ENCODE data around the gene AGO4.
"Not testable (repeated sequence)": the region's sequence is repeated elsewhere in the genome, so short reads cannot be mapped to it uniquely, and the experiment has no call there.

Gene AGO4

DNA sequence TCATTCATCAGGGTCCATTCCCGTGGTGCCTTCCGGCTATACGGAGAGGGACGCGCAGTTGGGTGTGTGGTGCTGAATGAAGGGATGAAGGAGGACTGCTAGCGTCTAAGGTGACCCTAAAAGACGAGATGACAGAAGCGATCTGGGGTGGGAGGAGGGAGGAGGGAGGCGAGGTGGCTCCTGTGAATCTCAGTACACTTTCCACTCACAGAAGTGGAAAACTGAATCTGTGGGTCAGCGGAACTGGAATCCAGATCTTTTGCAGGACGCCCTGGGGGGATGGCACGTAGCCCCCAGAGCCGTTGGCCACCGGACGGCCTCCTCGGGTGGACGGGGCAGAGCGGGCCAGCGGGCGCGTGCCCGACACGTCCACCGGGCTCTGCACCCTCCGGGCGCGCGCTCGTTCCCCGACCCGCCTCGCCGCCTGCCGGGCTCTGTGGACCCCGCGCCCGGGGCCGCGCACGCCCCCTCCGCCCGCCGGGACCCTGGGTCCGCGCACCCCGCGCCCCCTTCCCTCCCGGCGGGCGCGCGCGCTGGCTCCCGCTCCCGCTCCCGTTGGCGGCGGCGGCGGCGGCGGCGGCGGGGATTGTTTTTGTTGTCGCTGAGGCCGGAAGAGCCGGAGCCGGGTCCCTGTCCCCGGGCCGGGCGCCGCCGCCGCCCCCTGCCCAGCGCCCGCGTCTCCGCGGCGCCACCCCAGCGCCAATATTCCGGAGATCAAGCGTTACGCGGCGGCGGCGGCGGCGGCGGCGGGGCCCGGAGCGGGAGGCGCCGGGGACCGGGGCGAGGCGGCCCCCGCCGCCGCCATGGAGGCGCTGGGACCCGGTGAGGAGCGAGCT lies at the start of gene AGO4:
AGO4 (plus strand) TSS at position 403 of the 836 bp plus-strand sequence; CDS start at position 804, 401 bp downstream.
- peak; percentile 79 for DNase-seq

- DNase-seq: no peak
Observed at GRCh38 chr1:35762141-35762540, 45.7 kb upstream of the AGO4 start.

GRCh38 chr1:35763201-35763600 lies 44.6 kb upstream of the AGO4 start:
- no peak for DNase-seq

- no peak for DNase-seq
Observed at GRCh38 chr1:35764283-35764682, 43.5 kb upstream of the AGO4 start.

DNA sequence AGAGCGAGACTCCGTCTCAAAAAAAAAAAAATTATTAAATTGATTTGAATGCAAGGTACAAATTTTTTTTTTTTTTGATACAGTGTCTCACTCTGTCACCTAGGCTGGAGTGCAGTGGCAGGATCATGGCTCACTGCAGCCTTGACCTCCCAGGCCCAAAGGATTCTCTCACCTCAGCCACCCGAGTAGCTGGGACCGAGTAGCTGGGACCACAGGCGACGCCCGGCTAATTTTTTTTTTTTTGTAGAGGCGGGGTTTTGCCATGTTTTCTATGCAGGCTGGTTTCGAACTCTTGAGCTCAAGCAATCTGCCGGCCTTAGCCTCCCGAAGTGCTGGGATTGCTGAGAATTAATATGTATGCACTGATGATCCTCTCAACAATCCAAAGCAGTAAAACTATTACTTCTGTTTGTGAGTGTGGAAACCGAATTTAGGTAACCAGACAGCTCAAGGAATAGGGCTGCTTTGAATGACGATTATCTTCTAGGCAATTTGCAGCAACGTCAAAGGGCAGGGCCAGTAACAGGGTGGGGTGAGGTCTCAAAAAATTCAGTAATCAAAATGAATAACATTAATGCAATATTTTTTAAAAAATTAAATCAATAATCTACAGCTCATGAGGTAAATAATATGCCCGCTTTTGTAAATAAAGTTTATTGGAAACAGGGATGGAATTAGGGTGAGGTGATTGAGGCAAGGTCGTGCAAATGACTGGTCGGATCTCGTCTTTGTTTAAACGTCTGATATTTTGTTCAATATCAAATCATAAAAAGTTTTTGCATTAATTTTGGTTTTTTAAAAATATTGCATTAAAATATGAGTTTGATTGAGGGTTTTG lies 39.2 kb upstream of the AGO4 start:
- no peak for DNase-seq

DNA sequence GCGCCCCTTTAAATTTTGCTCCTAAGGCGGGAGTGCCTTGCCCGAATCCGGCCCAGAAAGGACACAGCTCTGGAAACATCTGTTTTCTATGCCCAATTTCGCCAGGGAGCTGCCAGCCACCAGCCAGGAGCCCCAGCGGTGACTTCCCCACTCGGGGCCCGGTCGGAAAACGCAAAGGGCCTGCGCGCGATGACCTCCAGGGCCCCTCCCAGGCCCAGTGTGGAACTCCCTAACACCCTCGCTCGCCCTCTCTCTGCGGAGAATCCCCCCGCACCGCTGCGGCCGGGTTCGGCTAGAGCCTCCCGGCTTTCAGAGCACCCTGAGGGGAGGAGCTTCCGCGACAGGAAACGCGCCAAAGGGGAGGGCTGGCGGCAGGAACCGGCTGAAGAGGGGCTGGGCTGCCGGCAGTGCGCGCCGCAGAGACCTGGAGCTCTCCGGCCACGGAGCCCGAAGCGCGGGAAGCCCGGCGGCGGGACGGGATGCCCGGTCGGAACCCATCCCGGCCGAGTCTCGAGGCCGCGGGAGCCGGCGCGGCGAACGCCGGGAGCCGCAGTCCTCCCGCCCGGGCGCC lies 38.5 kb upstream of the AGO4 start:
- DNase-seq: peak; percentile 94

DNA sequence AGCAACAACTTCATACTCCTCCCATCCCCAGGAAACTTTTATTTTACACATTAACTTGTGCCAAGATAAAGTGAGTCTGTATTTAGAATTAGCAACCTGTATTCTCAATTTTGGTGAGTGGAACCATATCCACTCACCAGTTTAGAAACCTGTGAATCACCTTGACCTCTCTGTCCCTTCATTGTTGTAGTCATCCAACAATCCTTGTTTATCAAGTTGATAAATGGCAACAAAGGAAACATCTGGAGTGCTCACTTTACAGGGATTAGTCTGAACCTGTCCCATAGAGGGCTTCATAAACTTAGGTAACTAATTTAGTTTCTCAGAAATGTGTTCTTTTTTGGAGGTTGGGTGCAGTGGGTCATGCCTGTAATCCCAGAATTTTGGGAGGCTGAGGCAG lies 34.1 kb upstream of the AGO4 start:
- no peak for DNase-seq

- DNase-seq: not testable (repeated sequence)
Observed at GRCh38 chr1:35776172-35776571, 31.6 kb upstream of the AGO4 start.

DNA sequence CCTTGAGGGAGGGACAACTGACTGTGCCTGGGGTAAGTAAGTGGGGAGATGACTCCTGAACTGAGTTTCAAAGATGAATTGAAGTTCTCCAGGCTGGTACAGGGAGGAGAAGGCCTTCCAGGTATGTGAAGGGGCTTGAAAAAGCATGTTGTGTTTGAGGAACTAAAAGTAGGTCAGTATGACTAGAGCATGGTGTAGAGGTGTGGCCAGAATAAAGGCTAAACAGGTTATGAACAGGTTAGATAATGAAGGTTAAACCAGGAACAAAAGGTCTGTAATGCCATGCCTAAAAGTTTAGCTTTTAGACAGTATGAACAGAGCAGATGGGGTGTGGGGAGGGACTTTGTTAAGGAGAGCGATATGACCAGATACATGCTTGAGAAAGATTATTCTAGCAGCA lies 30.7 kb upstream of the AGO4 start:
- no peak for DNase-seq

DNA sequence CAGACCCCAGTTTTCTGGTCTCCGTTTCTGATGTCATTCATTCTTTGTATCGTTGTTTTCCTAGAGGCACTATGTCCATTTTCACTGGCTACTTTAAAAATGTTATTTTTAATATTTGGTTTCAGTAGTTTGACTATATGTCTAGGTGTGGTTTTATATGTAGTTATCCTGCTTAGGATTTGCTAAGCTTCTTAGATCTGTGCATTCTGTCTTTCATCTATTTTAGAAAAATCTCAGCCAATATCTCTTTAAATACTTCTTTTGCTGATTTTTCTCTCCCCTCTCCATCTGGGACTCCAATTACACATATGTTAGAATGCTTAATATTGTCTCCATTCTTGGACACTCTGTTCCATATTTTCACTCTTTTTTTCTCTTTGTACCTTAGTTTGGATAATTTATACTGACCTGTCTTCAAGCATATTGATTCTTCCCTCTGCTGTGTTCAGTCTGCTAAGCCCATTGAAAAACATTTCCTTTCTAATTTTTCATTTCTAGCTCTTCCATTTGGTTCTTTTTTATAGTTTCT lies 24.7 kb upstream of the AGO4 start:
- DNase-seq: no peak

GRCh38 chr1:35784364-35784763 lies 23.5 kb upstream of the AGO4 start:
- not testable (repeated sequence) for DNase-seq

- no peak for DNase-seq
Observed at GRCh38 chr1:35788139-35788538, 19.7 kb upstream of the AGO4 start.

GRCh38 chr1:35790670-35791069 lies 17.1 kb upstream of the AGO4 start:
- DNase-seq: no peak

GRCh38 chr1:35795295-35795694 lies 12.5 kb upstream of the AGO4 start:
- no peak for DNase-seq

DNA sequence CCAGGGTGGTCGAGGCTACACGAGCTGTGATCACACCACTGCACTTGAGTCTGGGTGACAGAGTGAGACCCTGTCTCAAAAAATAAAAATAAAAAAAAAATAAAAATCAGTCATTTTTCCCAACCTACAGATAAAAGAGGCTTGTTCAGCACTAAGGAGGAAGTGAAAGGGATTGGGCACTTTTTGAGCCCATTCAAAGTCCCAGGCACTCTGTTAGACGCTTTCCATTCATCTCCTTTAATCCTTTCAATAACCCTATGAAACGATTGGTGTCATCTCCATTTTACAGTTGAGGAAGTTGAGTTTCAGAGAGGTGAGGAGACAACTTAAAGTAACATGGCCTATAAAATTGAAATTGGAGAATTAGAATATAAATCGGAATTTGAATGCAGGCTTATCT lies 10.4 kb upstream of the AGO4 start:
- DNase-seq: no peak

GRCh38 chr1:35798019-35798418 lies 9.8 kb upstream of the AGO4 start:
- not testable (repeated sequence) for DNase-seq

GRCh38 chr1:35800167-35800887 lies 7.5 kb upstream of the AGO4 start:
- not testable (repeated sequence) for DNase-seq

DNA sequence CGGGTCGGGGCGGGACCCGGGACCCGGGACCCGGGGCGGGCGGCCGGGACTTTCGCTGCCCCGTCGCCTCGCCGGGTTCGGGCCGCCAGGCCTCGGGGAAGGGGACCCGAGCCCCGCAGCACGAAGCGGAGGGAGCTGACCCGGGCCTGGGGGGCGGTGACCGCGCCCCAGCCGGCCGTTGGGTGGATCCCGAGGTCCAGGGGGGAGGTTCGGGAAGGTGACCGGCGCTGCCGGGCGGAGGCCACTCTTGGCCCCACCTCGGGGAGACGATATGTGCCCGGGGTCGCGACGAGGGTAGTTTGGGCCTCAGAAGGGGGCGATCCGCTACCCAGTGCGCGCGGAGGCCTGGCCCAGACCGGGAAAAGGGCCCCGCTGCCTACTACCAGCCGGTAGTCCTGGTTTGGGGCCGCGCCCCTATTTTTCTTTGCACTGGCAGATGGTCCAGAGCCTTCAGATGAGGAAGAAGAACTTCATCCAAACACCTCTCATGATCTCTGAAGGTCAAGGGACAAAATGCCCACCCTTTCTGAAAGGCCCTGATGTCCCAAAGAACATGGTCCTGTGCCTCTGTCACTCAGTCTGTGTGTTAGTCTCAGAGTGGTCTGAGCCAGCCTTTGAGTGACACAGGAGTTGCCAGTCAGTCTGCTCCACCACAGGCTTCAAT lies 766 bp downstream of the AGO4 start:
- DNase-seq: peak; percentile 65

DNA sequence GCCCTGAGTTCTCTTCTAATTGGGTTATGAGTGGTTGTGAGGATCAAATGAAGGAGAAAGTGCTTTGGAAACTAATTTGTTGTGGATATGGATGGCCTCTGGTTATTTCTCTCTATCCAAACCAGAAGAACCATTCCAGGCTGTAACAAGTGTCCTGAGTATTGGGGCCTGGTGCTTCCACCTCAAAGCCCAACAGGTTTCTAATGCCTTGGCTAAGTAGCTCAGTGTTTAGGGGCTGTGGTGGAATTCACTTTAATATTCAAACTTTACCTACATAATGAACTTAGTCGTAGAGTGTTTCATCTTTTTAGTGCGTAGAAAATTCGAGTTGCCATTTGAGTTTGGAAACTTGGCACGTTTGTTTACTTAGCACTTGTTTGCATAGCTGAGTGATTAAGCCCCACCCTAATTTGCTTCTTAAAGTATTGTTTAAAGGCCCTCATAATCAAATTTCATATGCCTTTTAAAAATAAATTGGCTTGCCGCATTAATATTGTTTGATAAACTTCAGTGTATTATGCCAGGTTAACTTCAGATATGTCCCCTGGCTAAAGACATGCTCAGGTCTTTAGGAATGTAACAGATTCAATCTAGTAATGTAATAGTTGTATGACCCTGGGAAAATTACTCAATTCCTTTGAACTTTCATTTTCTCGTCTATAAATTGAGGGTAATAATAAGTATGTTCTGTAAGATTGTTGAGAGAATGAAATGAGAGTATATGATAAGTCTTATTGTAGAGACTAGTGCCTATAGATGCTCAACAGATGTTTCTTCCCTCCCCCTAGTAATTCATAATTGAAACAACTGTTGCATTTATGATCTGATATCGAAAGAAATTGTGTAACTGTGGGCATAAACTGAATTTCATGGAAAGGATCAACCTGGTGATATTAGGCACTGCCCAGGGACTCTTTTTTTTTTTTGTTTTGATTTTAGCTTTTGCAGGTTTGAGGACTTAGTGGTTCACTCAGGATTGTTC lies 1.6 kb downstream of the AGO4 start:
- no peak for DNase-seq

- no peak for DNase-seq
Observed at GRCh38 chr1:35810096-35810881, 2.5 kb downstream of the AGO4 start.
